HCT116 (cell line): ENCODE data around the gene MTERF4.

ENCODE experiments used
- JUND ChIP-seq: IDR thresholded peaks from 2 replicates; pipeline ENCODE4 v1.6.1; 2012
- REST ChIP-seq: IDR thresholded peaks from 2 replicates; pipeline ENCODE4 v1.6.1; 2012; ENCODE audit warnings: low read depth
- TF ChIP-seq, protein P1 (sequence below), 3 experiments: fragments of 200-600 bp in 1 of 3; sonication (generic) in 1 of 3; IDR thresholded peaks in 2 of 3; conservative IDR thresholded peaks in 1 of 3; 2 replicates each; pipeline ENCODE4 v1.5.1; 2012 to 2017; ENCODE audit warnings: low read depth in 2 of 3, low read length in 2 of 3, antibody characterized with exemption in 1 of 3, borderline replicate concordance in 1 of 3, control low read depth in 1 of 3, mild to moderate bottlenecking in 1 of 3, mixed read lengths in 1 of 3, mixed run types in 1 of 3, moderate library complexity in 1 of 3; ENCODE audit not compliant: insufficient read depth in 1 of 3

DNA sequence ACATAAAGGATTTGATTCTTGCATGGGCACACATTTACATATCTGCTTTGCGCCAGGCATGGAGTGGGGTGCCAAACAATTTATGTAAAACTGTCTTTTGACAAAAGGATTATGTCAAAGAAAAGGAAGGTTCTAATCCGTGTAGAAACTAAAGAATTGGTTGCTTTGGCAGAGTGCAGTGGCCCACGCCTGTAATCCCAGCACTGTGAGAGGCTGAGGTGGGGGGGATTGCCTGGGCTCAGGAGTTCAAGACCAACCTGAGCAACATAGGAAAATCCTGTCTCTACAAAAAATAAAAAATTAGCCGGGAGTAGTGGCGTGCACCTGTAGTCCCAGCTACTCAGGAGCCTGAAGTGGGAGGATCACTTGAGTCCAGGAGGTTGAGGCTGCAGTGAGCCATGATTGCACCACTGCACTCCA, 1.1 kb upstream of the MTERF4 start:
- TF ChIP-seq JUND, result no peak
- TF ChIP-seq REST, result no peak
- TF ChIP-seq, protein P1, sequence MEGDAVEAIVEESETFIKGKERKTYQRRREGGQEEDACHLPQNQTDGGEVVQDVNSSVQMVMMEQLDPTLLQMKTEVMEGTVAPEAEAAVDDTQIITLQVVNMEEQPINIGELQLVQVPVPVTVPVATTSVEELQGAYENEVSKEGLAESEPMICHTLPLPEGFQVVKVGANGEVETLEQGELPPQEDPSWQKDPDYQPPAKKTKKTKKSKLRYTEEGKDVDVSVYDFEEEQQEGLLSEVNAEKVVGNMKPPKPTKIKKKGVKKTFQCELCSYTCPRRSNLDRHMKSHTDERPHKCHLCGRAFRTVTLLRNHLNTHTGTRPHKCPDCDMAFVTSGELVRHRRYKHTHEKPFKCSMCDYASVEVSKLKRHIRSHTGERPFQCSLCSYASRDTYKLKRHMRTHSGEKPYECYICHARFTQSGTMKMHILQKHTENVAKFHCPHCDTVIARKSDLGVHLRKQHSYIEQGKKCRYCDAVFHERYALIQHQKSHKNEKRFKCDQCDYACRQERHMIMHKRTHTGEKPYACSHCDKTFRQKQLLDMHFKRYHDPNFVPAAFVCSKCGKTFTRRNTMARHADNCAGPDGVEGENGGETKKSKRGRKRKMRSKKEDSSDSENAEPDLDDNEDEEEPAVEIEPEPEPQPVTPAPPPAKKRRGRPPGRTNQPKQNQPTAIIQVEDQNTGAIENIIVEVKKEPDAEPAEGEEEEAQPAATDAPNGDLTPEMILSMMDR (IDR thresholded peaks at IDR 0.05 in 2 of 3, conservative IDR thresholded peaks at IDR 0.05 in 1 of 3; ENCODE audit: borderline replicate concordance in 1 of 3, insufficient read depth in 1 of 3, low read depth in 2 of 3, low read length in 2 of 3), result no peak
